SH-SY5Y (cell line): ENCODE measurements around the gene CHCHD1.
A peak's percentile ranks its signal among the peaks of the same experiment; 100 is the strongest.

Experiments used
- GATA2 ChIP-seq: IDR thresholded peaks from 2 replicates; pipeline ENCODE4 v1.6.1; 2011; ENCODE audit warnings: mild to moderate bottlenecking, low read depth, low read length
- GATA3 ChIP-seq: IDR thresholded peaks from 2 replicates; pipeline ENCODE4 v1.6.1; 2011; ENCODE audit warnings: low read depth, mild to moderate bottlenecking, low read length, moderate library complexity

GRCh38 chr10:73772281-73773151 lies 9.3 kb upstream of the CHCHD1 start:
- peak; percentile 9; the same call in 1 of the 2 replicates for TF ChIP-seq GATA2
- no peak for TF ChIP-seq GATA3
